CD4-positive, alpha-beta memory T cell (primary cell): Measurements from ENCODE around the gene RTN1. TPM values are rescaled to one million over a fixed set of nuclear protein-coding genes. Genes with fewer than 3 reads are reported as not detected.
"Not testable (repeated sequence)": the region's sequence is repeated elsewhere in the genome, so short reads cannot be mapped to it uniquely, and the experiment has no call there.

ENCODE experiments used
- CTCF ChIA-PET: fragments of 350-600 bp; sonication (Branson Sonifier 250); formaldehyde crosslinking; loops from one replicate; lab custom pipeline; 2021; ENCODE audit warnings: inconsistent platforms; ENCODE audit not compliant: partially characterized antibody; lab: Charles Lee
- POLR2A ChIA-PET: fragments of 350-600 bp; sonication (Branson Sonifier 250); formaldehyde crosslinking; loops from one replicate; lab custom pipeline; 2021; ENCODE audit not compliant: partially characterized antibody; lab: Charles Lee
- DNase-seq, 5 donors: peaks; one replicate each; pipeline versions ENCODE4 v3.0.0 to v3.0.0-alpha.2; 2020 to 2022; ENCODE audit warnings: mixed read lengths in 1 of 5
- H3K27ac ChIP-seq: one replicate; pipeline ENCODE4 v1.7.0; 2013; ENCODE audit warnings: low read depth, low read length
- H3K27me3 ChIP-seq: 2 replicates; pipeline ENCODE4 v1.7.0; 2013; ENCODE audit warnings: mild to moderate bottlenecking, low read length, moderate library complexity; ENCODE audit not compliant: insufficient read depth
- H3K36me3 ChIP-seq: 2 replicates; pipeline ENCODE4 v1.7.0; 2013; ENCODE audit warnings: mild to moderate bottlenecking, low read length, moderate library complexity; ENCODE audit not compliant: insufficient read depth
- H3K4me1 ChIP-seq: 2 replicates; pipeline ENCODE4 v1.7.0; 2013; ENCODE audit warnings: mild to moderate bottlenecking, low read length, moderate library complexity; ENCODE audit not compliant: insufficient read depth
- H3K4me3 ChIP-seq, 2 donors: one replicate each; pipeline ENCODE4 v1.7.0; 2013; ENCODE audit warnings: low read length in 2 of 2, mild to moderate bottlenecking in 1 of 2
- H3K9me3 ChIP-seq, 2 donors: one replicate each; pipeline ENCODE4 v1.7.0; 2013; ENCODE audit warnings: low read length in 2 of 2, control low read depth in 1 of 2; ENCODE audit not compliant: control insufficient read depth in 1 of 2
- H3K27ac Mint-ChIP-seq, 7 donors: one replicate each; pipeline ENCODE4 v1.8.0; 2020 to 2021; ENCODE audit warnings: mixed read lengths in 7 of 7, mild to moderate bottlenecking in 6 of 7, inconsistent platforms in 3 of 7, moderate library complexity in 3 of 7
- H3K27me3 Mint-ChIP-seq, 2 donors: one replicate each; pipeline ENCODE4 v1.8.0; 2020 to 2021; ENCODE audit warnings: mixed read lengths in 2 of 2
- H3K36me3 Mint-ChIP-seq, 2 donors: one replicate each; pipeline ENCODE4 v1.8.0; 2020 to 2021; ENCODE audit warnings: mixed read lengths in 2 of 2, inconsistent platforms in 1 of 2, mild to moderate bottlenecking in 1 of 2
- H3K4me1 Mint-ChIP-seq, 4 donors: one replicate each; pipeline ENCODE4 v1.8.0; 2020 to 2021; ENCODE audit warnings: mixed read lengths in 4 of 4, mild to moderate bottlenecking in 1 of 4
- H3K4me3 Mint-ChIP-seq, 8 donors: one replicate each; pipeline ENCODE4 v1.8.0; 2020 to 2021; ENCODE audit warnings: mixed read lengths in 8 of 8, mild to moderate bottlenecking in 7 of 8, moderate library complexity in 6 of 8, inconsistent platforms in 3 of 8
- H3K9me3 Mint-ChIP-seq, 8 donors: one replicate each; pipeline ENCODE4 v1.8.0; 2020 to 2021; ENCODE audit warnings: mixed read lengths in 8 of 8, mild to moderate bottlenecking in 5 of 8, inconsistent platforms in 3 of 8, moderate library complexity in 1 of 8
- intact Hi-C: fragments of 100-400 bp; cut with micrococcal nuclease; formaldehyde crosslinking; loops from one replicate; pipeline ENCODE4 v1.15.1; 2023
- polyA plus RNA-seq, 2 donors: library from polyadenylated mRNA; unstranded; fragments of 300-500 nt; fragmentation: Illumina TruSeq; gene quantifications; one replicate each; pipeline ENCODE4 v1.2.3, GENCODE V29; 2021
- total RNA-seq, 2 experiments: library from RNA; stranded (reverse); gene quantifications; one replicate each; pipeline ENCODE4 v1.2.3, GENCODE V29; 2021

The RTN1 gene
- total and polyA plus RNA-seq, 4 experiments from 2014 or later: 0.39 TPM; not detected in 3

DNA sequence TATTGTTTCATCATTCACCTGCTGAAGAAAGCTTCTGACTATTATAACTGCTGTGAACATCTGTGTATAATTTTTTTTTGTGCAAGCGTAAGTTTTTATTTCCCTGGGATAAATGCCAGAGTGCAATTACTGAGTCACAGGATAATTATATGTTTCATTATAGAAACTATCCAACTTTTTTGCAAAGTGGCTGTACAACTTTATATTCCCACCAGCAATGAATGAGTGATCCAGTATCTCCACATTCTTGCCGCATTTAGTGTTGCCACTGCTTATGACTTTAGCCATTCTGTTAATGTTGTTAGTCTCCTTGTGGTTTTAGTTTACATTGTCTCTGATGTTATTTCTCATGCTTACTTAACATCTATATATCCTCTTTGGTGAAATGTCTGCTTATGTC, 205.8 kb downstream of the RTN1 start:
- Mint-ChIP-seq H3K4me3 (no peak overlapping the region), H3K9me3 (peaks cover 3 to 64% (median 13%) of the 10 kb centered on the region in 8 donors)
- intact Hi-C loops: no loop called here

DNA sequence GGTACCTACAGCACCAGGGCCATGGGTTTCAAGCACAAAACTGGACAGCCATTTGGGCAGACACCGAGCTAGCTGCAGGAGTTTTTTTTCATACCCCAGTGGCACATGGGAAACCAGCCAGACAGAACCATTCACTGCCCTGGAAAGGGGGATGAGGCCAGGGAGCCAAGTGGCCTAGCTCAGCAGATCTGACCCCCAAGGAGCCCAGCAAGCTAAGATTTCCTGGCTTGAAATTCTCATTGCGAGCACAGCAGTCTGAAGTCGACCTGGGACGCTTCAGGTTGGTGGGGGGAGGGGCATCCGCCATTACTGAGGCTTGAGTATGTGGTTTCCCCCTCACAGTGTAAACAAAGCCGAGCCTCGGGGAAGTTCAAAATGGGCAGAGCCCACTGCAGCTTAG, 212.8 kb downstream of the RTN1 start:
- POLR2A ChIA-PET: no interaction called here
- H3K27ac ChIP-seq: no peak overlapping the region
- CTCF ChIA-PET: no interaction called here
- Mint-ChIP-seq H3K36me3 (no peaks in the 10 kb centered on the region), H3K9me3 (peaks cover 3 to 25% (median 11%) of the 10 kb centered on the region in 8 donors), H3K4me3 (no peak overlapping the region), H3K27me3 (no peaks in the 10 kb centered on the region), H3K4me1 (no peaks in the 10 kb centered on the region), H3K27ac (no peak overlapping the region)
- H3K4me1 ChIP-seq: no peaks in the 10 kb centered on the region
- H3K36me3 ChIP-seq: no peaks in the 10 kb centered on the region
- H3K4me3 ChIP-seq: no peak overlapping the region
- no peaks in the 10 kb centered on the region for H3K9me3 ChIP-seq
- no peaks in the 10 kb centered on the region for H3K27me3 ChIP-seq
- DNase-seq: no peak
- intact Hi-C loops: no loop called here

More for the DNA sequence above, 205.8 kb downstream of the RTN1 start:
- Mint-ChIP-seq H3K27ac (no peak overlapping the region), H3K4me1 (no peaks in the 10 kb centered on the region), H3K27me3 (peaks cover 0 to 1% of the 10 kb centered on the region in 2 donors), H3K36me3 (no peaks in the 10 kb centered on the region)
- H3K36me3 ChIP-seq: no peaks in the 10 kb centered on the region
- H3K27ac ChIP-seq: no peak overlapping the region
- no peaks in the 10 kb centered on the region for H3K4me1 ChIP-seq
- H3K9me3 ChIP-seq: no peaks in the 10 kb centered on the region
- no peaks in the 10 kb centered on the region for H3K27me3 ChIP-seq
- POLR2A ChIA-PET: no interaction called here
- CTCF ChIA-PET: no interaction called here
- DNase-seq: no peak
- H3K4me3 ChIP-seq: no peak overlapping the region

DNA sequence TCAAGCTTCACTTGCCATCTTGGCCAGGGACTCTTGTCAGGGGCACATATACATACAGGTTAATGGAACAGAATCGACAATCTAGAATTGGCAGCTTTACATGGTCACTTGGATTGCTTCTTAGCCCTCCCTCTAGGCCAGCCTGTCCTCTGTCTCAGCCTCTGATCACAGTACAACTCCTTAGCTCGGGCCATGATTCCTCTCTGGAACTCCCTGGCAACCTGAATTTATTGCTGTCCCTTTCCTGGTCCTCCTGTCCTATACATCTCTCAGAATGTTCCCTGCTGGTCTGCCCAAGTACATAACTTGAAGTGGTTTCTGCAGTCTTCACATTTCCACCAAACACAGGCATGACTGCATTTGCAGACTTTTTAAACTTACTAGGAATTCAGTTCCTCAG, 214.1 kb downstream of the RTN1 start:
- no peaks in the 10 kb centered on the region for H3K27me3 ChIP-seq
- Mint-ChIP-seq H3K27me3 (no peaks in the 10 kb centered on the region), H3K9me3 (peaks cover 2 to 28% (median 15%) of the 10 kb centered on the region in 8 donors), H3K36me3 (no peaks in the 10 kb centered on the region), H3K4me1 (no peaks in the 10 kb centered on the region), H3K4me3 (no peak overlapping the region), H3K27ac (no peak overlapping the region)
- H3K4me3 ChIP-seq: no peak overlapping the region
- H3K27ac ChIP-seq: no peak overlapping the region
- H3K4me1 ChIP-seq: no peaks in the 10 kb centered on the region
- ChIA-PET CTCF (no interaction called here), POLR2A (no interaction called here)
- H3K9me3 ChIP-seq: no peaks in the 10 kb centered on the region
- DNase-seq: no peak
- no peaks in the 10 kb centered on the region for H3K36me3 ChIP-seq
- intact Hi-C loops: no loop called here

DNA sequence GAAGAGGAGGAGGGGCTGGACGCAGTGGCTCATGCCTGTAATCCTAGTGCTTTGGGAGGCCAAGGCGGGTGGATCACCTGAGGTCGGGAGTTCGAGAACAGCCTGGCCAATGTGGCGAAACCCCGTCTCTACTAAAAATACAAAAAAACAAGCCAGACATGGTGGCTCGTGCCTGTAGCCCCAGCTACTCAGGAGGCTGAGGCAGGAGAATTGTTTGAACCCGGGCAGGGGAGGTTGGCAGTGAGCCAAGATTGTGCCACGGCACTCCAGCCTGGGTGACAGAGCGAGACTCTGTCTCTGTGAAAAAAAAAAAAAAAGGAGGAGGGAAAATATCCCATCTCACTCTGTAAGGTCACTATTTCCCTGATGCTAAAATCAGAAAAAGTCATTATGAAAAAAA, 216.4 kb downstream of the RTN1 start:
- H3K27ac ChIP-seq, CTCF ChIA-PET, H3K4me3 Mint-ChIP-seq, DNase-seq, POLR2A ChIA-PET, H3K9me3 ChIP-seq, intact Hi-C loops, H3K36me3 ChIP-seq, H3K27ac Mint-ChIP-seq, H3K27me3 Mint-ChIP-seq, H3K36me3 Mint-ChIP-seq, H3K4me1 ChIP-seq, H3K27me3 ChIP-seq, H3K4me3 ChIP-seq, H3K4me1 Mint-ChIP-seq: not testable (repeated sequence)
- H3K9me3 Mint-ChIP-seq: peaks cover 2 to 30% (median 18%) of the 10 kb centered on the region in 8 donors

DNA sequence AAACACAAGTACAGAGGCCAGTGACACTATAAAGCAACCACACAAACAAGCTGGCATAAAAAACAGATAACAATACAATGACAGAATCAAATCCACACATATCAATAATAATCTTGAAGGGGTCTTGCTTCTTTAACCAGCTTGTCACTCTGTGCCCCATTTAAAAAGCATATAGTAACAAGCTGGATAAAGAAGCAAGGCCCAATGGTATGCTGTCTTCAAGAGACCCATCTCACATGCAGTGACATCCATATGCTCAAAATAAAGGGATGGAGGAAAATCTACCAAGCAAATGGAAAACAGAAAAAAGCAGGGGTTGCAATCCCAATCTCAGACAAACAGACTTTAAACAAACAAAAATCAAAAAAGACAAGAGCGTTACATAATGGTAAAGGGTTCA, 223.7 kb downstream of the RTN1 start:
- H3K4me1 Mint-ChIP-seq, CTCF ChIA-PET, H3K27me3 ChIP-seq, H3K27me3 Mint-ChIP-seq, H3K27ac ChIP-seq, DNase-seq, H3K4me3 ChIP-seq, H3K9me3 ChIP-seq, intact Hi-C loops, H3K4me1 ChIP-seq, POLR2A ChIA-PET, H3K4me3 Mint-ChIP-seq, H3K27ac Mint-ChIP-seq, H3K36me3 Mint-ChIP-seq, H3K36me3 ChIP-seq: not testable (repeated sequence)
- peaks cover 3 to 76% (median 49%) of the 10 kb centered on the region in 8 donors for H3K9me3 Mint-ChIP-seq

DNA sequence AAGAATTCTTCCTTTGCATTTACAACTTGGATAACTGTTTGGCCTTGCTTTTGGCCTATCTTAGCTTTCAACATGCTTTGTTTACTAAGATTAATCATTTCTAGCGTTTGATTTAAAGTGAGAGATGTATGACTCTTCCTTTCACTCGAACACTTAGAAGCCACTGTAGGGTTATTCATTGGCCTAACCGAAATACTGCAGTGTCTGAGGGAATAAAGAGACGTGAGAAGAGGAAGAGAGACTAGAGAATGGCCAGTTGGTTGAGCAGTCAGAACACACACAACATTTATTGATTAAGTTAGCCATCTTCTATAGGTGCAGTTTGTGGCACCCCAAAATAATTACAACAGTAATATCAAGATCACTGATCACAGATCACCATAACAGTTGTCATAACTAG, 231.7 kb downstream of the RTN1 start:
- H3K27ac Mint-ChIP-seq: no peak overlapping the region
- H3K9me3 Mint-ChIP-seq: peaks cover 0 to 21% (median 14%) of the 10 kb centered on the region in 8 donors
- H3K36me3 Mint-ChIP-seq: no peaks in the 10 kb centered on the region
- Histone ChIP-seq H3K27ac (no peak overlapping the region), H3K4me3 (no peak overlapping the region), H3K9me3 (no peaks in the 10 kb centered on the region), H3K36me3 (no peaks in the 10 kb centered on the region), H3K27me3 (no peaks in the 10 kb centered on the region), H3K4me1 (no peaks in the 10 kb centered on the region)
- no peaks in the 10 kb centered on the region for H3K4me1 Mint-ChIP-seq
- ChIA-PET CTCF (no interaction called here), POLR2A (no interaction called here)
- intact Hi-C loops: no loop called here
- no peak overlapping the region for H3K4me3 Mint-ChIP-seq
- DNase-seq: no peak
- H3K27me3 Mint-ChIP-seq: no peaks in the 10 kb centered on the region

DNA sequence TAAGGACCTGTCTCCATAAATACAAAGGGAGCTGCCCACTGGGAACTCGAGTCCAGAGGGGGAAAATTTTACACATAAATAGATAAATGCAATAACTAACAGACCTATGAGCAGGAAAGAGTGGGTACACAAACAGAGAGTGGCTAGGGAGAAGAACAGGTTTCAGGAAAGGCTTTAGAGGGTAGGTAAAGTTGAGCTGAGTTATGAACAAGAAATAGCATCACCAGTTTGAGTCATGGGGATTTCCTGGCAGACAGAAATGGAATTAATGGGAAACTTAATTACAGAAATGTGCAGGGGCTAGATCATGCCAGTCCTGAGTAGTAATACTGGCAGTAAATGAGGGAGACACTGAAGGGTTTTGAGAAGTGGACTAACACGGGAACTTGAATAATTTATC, 236.0 kb downstream of the RTN1 start:
- Mint-ChIP-seq H3K27ac (peak overlapping the region in 1 of 7 donors; percentile 1), H3K4me3 (no peak overlapping the region), H3K4me1 (peaks cover 0 to 5% (median 2%) of the 10 kb centered on the region in 4 donors), H3K36me3 (no peaks in the 10 kb centered on the region), H3K27me3 (peaks cover 8 to 28% of the 10 kb centered on the region in 2 donors), H3K9me3 (peaks cover 0 to 2% (median 0%) of the 10 kb centered on the region in 8 donors)
- DNase-seq: no peak
- Histone ChIP-seq H3K9me3 (no peaks in the 10 kb centered on the region), H3K36me3 (no peaks in the 10 kb centered on the region), H3K4me3 (no peak overlapping the region), H3K27me3 (no peaks in the 10 kb centered on the region), H3K4me1 (no peaks in the 10 kb centered on the region), H3K27ac (no peak overlapping the region)
- ChIA-PET POLR2A (no interaction called here), CTCF (no interaction called here)
- intact Hi-C loops: no loop called here

- H3K4me3 ChIP-seq: no peak overlapping the region
- Mint-ChIP-seq H3K4me3 (no peak overlapping the region), H3K36me3 (no peaks in the 10 kb centered on the region), H3K27ac (no peak overlapping the region), H3K27me3 (peaks cover 17 to 28% of the 10 kb centered on the region in 2 donors), H3K9me3 (peaks cover 0 to 2% (median 0%) of the 10 kb centered on the region in 8 donors), H3K4me1 (peaks cover 0 to 5% (median 2%) of the 10 kb centered on the region in 4 donors)
- CTCF ChIA-PET: interaction anchor here (1.8 kb wide), 1 partner anchor 552 kb away, joined by 6 read pairs; no protein-coding TSS in a partner anchor
- no peak overlapping the region for H3K27ac ChIP-seq
- intact Hi-C loops: loop anchor here (2.0 kb wide), 1 partner anchor 551 kb away; no protein-coding TSS in a partner anchor
- no peak for DNase-seq
- H3K9me3 ChIP-seq: no peaks in the 10 kb centered on the region
- POLR2A ChIA-PET: no interaction called here
- H3K4me1 ChIP-seq: no peaks in the 10 kb centered on the region
- H3K27me3 ChIP-seq: no peaks in the 10 kb centered on the region
- H3K36me3 ChIP-seq: no peaks in the 10 kb centered on the region
Measured at GRCh38 chr14:59633486-59633885, 237.1 kb downstream of the RTN1 start.
